KBM-7 (cell line): Measurements from ENCODE around the gene LRTM2.

Source experiments
- DNase-seq: peaks from one replicate; pipeline ENCODE4 v3.0.0-alpha.2; 2015
- in situ Hi-C: fragments of 300-500 bp; cut with MboI; formaldehyde crosslinking; loops from 2 replicates; pipeline ENCODE4 v1.14.3; 2020; ENCODE audit warnings: low sequenced_read_pairs, low pct_unique_long_range_greater_than_20kb, mixed read lengths

Gene LRTM2

DNA sequence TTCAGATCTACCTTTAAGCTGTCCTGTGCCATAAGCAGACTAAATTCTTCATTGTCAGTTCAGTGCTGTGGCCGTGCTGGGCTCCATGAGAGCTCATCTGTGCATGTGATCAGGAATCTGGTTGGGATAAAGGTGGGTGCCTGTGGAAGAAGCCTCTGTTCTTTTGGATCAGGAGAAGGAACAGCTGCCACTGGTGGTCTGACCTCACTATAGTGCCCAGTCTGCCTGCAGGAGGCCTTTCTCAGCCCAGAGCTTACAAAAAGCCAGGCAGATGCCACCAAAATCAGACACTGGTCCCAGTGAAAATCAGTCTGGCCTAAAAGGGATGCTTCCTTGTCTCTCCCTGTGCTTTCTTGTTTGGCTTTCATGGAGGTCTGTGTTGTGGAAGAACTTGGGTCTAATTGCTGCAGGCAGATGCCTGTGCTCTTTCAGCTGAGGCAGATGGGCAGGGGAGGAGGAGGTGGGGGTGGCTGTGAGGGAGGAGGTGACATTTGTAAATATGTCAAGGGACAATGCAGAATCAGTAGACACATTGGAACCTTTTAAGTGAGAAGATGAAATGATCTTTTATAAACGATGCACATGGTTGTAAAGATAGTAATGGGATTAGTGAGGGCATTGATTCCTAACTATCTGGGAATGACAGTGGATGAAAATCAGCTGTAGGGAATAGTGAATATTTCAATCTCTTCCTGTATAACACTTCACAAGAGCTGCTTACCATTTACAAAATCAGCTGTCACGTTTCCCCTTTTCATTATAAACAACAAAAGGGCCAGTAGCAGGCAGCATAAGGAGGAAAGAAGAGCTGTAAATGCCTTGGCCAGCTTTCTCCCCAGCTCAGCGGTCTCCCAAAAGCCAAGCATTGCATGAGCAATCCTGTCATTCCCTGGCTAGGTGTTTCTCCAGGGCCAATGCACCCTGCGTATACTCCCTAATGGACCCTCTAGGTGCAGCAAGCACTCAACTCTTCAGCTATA lies 53.5 kb downstream of the LRTM2 start:
- in situ Hi-C loops = no loop called here
- DNase-seq = no peak

DNA sequence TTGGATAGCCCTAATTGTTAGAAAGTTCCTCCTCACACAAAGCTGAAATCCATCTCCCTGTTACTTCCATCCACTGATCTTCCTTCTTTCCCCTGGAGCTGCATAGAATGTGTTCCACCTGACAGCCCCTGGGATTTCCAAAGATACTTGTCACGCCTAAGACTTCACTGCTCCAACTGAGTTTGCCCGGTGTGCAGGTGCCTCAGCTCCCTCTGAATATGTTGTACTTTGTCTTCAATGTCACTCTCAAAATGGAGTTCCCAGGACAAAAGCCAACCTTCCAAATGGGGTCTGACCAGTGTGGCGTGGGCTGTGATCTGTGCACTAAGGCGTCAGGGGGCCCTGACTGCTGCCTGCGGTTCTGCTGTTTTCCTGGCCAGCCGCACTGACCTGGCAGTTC lies 55.2 kb downstream of the LRTM2 start:
- in situ Hi-C loops = no loop called here
- DNase-seq = no peak

GRCh38 chr12:1876086-1876485 lies 55.7 kb downstream of the LRTM2 start:
- in situ Hi-C loops = no loop called here
- DNase-seq = no peak

GRCh38 chr12:1877169-1877878 lies 57.0 kb downstream of the LRTM2 start:
- in situ Hi-C loops = no loop called here

GRCh38 chr12:1878214-1878613 lies 57.8 kb downstream of the LRTM2 start:
- no peak for DNase-seq
- in situ Hi-C loops = no loop called here

More at GRCh38 chr12:1877169-1877878, 57.0 kb downstream of the LRTM2 start:
- no peak for DNase-seq

- no peak for DNase-seq
- in situ Hi-C loops = no loop called here
Measured at GRCh38 chr12:1878695-1879094, 58.3 kb downstream of the LRTM2 start.

DNA sequence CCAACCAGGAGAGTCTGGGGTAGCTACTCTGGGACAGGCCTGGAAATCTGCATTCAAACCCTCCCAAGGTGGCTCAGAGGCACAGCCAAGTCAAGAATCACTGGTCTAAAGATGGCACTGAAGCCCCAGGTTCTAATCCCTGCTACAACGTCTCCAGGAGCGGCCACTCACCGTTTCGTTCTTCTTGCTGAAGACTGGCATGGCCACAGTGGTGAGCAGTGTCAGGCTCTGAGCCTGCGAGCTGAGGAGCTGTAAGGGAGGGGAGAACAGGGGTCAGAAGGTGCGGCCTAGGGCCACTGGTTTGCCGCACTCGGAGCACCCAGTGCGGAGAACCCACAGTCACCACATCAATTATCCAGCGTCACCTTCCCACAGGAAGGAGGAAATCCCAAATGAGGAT lies 59.3 kb downstream of the LRTM2 start:
- in situ Hi-C loops = no loop called here
- DNase-seq = no peak

DNA sequence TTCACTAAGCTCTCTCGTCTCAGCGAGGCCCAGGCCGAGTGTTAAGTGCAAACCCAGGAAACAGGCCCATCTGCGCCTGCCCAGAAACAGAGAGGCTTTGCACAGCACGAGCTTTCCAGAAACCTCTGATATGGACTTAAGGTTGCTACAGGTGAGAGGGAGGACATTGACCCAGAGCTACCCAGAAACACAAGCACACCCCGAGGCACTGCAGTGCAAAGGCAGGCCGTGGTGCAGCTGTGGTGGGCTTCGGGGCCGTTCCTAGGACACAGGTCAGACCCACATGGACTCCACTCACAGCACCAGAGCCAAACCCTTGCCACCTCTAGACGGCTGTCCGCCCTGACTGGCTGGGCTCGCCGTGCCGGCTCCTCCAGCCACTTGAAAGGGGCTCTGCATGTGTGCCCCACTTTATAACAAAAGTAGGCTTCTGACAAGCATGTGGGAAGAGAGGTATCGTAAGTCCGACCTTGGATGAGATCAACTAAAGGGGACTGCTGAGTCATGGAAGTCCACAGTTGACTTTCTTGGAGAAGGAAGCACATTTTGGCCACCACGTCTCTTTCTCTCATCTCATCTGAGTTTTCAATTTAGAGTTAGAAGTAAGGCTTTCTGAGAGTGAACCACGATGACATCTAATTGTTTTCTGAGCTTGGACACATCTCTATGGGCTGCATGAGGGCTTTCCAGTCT lies 59.9 kb downstream of the LRTM2 start:
- in situ Hi-C loops = no loop called here
- DNase-seq = no peak

- in situ Hi-C loops = no loop called here
- no peak for DNase-seq
Measured at GRCh38 chr12:1880876-1881275, 60.5 kb downstream of the LRTM2 start.

- DNase-seq = no peak
- in situ Hi-C loops = no loop called here
Measured at GRCh38 chr12:1881301-1881700, 60.9 kb downstream of the LRTM2 start.

DNA sequence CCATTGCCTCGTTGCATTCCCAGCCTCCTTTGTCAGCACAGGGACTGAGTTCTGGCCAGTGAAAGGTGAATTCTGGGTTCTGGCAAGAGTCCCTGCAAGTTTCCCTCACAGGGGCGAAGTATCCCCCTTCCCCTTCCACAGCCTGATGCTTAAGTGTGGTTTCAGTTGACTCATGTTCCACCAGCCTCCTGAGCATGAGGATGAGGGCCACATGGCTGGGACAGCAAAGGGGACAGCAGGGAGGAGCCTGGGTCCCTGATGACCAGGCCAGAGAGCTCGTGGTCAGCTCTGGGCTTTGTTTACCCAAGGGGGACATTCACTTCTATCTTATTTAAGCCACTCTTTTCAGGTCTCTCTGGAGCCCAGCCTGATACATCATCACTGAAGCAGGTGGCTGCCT lies 61.6 kb downstream of the LRTM2 start:
- DNase-seq = no peak
- in situ Hi-C loops = no loop called here

GRCh38 chr12:1882405-1882804 lies 62.0 kb downstream of the LRTM2 start:
- in situ Hi-C loops = no loop called here

DNA sequence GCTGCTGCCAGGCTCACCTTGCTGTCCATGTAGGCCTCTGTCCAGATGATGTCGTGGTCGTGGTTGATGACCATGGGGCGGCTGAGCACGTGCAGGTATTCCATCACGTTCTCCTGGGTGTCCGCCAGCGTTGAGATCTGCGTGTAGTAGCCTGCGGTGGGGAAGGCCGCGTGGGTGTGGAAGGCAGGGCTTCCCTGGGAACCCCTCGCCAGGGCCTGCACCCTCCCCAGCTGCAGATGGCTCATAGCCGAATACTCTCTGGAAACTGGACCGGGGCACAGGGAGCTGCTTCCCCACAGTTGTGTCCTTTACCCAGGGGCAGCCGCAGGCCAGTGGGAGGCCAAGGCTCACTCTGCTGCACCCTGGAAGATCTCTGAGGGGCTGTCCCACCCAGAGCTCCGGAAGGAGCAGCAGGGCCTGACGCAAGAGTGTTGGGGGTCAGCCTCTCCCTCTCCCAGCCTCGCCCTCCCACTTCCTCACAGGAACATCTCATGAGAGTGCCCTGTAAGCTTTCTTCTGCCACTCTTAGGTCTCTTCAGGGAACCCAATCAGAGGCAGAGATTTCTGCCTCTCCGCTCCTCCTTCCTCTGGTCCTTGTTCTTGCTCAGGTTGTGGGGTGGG lies 62.6 kb downstream of the LRTM2 start:
- DNase-seq = no peak
- in situ Hi-C loops = no loop called here

More at GRCh38 chr12:1882405-1882804, 62.0 kb downstream of the LRTM2 start:
- DNase-seq = no peak

- in situ Hi-C loops = no loop called here
- no peak for DNase-seq
Measured at GRCh38 chr12:1883513-1883912, 63.1 kb downstream of the LRTM2 start.

DNA sequence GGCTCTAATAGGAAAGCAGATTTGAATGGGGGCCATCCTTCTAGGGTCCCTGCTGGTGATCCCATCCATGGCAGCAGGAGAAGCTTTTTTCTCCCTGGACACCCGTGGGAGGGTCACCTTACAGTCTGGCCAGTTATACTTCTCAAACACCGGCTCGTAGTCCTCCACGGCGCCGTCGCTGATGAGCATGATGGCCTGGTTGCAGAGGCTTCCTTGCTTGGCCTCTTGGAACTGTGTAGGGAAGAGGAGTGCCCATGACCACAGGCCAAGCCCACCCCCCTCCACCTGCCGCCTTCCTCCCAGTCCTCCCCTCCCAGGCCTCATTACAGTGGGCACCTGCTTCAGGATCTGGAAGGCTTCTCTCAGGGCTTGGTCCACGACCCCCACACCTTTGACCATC lies 64.3 kb downstream of the LRTM2 start:
- in situ Hi-C loops = no loop called here

DNA sequence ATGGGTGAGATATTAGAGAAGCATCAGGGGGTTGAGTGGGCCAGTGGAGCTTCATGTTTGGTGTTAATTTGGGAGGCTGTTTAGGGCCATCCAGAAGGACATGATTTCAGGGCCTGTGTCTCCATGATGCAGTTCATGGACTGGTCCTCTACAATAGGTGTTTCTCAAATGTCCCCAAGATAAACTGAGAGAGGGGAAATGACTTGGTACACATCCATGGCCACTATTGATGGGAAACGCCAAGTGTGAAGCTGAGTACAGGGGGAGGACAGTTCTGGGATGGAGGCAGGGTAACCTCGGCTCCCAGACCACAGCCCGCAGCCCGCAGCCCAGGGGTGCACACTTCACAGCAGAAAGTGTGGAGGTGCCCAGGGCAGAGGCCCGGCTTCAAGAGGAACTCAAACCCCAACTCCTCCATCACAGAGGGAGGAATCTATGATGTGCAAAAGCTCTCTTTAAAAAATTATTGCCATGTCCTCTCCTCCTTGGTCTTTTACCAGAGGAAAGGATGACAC lies 64.8 kb downstream of the LRTM2 start:
- DNase-seq = no peak
- in situ Hi-C loops = no loop called here

More for the DNA sequence above, 64.3 kb downstream of the LRTM2 start:
- DNase-seq = no peak

GRCh38 chr12:1885599-1886245 lies 65.4 kb downstream of the LRTM2 start:
- in situ Hi-C loops = no loop called here
- no peak for DNase-seq
